ENCODE data around the gene EFCAB6. TPM values are rescaled to one million over a fixed set of nuclear protein-coding genes. Genes with fewer than 3 reads are reported as not detected.

The EFCAB6 gene
- total RNA-seq, 2 experiments from 2014 or later, result 0.13 TPM; not detected in 1

DNA sequence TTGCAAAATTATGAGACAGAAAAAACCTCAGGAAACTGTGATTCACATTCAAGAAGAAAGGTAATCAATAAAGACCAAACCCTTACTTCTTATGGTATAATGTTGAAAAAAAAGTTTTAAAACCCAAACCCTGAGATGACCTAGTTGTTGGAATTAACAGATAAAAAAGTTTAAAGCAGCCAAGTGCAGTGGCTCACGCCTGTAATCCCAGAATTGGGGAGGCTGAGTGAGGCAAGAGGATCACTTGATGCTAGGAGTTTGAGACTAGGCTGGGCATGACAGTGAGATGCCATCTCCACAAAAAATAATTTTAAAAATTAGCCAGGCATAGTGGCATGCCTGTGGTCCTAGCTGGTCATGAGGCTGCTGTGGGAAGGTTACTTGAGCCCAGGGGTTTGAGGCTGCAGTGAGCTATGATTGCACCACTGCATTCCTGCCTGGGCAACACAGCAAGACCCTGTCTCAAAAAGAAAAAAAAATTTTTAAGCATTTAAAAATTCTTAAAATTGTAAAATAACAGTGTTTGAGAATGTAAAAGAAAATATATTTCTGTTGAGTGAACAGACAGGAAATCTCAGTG is 85.1 kb downstream of the EFCAB6 start:
- no peaks in the 10 kb centered on the region for H3K9me3 ChIP-seq (ENCODE audit: low read length)
- H3K36me3 ChIP-seq (ENCODE audit: insufficient read depth, low read length), result no peaks in the 10 kb centered on the region
- CTCF ChIA-PET (ENCODE audit: unreplicated experiment), result no interaction called here
- no peaks in the 10 kb centered on the region for H3K9me2 ChIP-seq (ENCODE audit: insufficient read depth, low read length)
- no peak for DNase-seq (ENCODE audit: low spot score)
- intact Hi-C loops (cut with micrococcal nuclease; ENCODE audit: unreplicated experiment), result no loop called here
- no peaks in the 10 kb centered on the region for H4K20me1 ChIP-seq (ENCODE audit: insufficient read depth, low read length)
- no peaks in the 10 kb centered on the region for H3K79me2 ChIP-seq (ENCODE audit: insufficient read depth, low read depth, low read length)
- BruUV-seq (replicated peaks), result no TSS peak
- H3K4me3 ChIP-seq (ENCODE audit: low read depth, low read length, poor library complexity, severe bottlenecking), result no peak overlapping the region
- no peak overlapping the region for H2AFZ ChIP-seq (ENCODE audit: low read length)
- TF ChIP-seq EZH2phosphoT487 (IDR thresholded peaks at IDR 0.05; ENCODE audit: borderline replicate concordance, low read depth, low read length), result no peak
- H3K27ac ChIP-seq (ENCODE audit: low read depth, low read length, poor library complexity, severe bottlenecking), result no peak overlapping the region
- no peaks in the 10 kb centered on the region for H3K4me1 ChIP-seq (ENCODE audit: insufficient read depth, low read length, poor library complexity, severe bottlenecking)
- H3K4me2 ChIP-seq (ENCODE audit: low read length), result no peak overlapping the region
- POLR2A ChIA-PET, result interaction anchor here (0.5 kb wide), 1 partner anchor 152 kb away, joined by 4 read pairs; no protein-coding TSS in a partner anchor

DNA sequence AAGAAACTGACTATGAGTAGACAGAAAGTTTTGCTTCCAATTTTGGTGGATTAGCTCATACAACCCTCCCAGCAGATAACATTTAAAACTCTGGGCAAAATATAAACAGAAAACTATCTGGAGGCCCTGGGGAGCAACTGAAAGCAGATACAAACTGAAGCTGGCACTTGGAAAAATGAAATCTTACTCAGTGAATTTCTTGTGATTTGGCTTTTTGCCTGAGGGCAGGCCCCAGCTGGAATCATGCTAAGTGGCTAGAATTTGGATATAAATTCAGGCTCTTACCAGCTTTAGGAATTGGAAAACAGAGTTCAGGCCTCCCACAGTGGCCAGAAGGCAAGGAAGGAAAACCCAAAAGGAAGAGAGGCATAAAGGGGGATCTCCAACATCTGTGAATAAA is 85.8 kb downstream of the EFCAB6 start:
- H3K27ac ChIP-seq (ENCODE audit: low read depth, low read length, poor library complexity, severe bottlenecking), result no peak overlapping the region
- no peak for DNase-seq (ENCODE audit: low spot score)
- TF ChIP-seq EZH2phosphoT487 (IDR thresholded peaks at IDR 0.05; ENCODE audit: borderline replicate concordance, low read depth, low read length) (no peak), CTCF (conservative IDR thresholded peaks at IDR 0.05; ENCODE audit: low read length) (no peak)
- H4K20me1 ChIP-seq (ENCODE audit: insufficient read depth, low read length), result no peaks in the 10 kb centered on the region
- CTCF ChIA-PET (ENCODE audit: unreplicated experiment), result no interaction called here
- no peak overlapping the region for H3K4me2 ChIP-seq (ENCODE audit: low read length)
- intact Hi-C loops (cut with micrococcal nuclease; ENCODE audit: unreplicated experiment), result no loop called here
- H3K9me3 ChIP-seq (ENCODE audit: low read length), result no peaks in the 10 kb centered on the region
- H3K9me2 ChIP-seq (ENCODE audit: insufficient read depth, low read length), result no peaks in the 10 kb centered on the region
- H3K36me3 ChIP-seq (ENCODE audit: insufficient read depth, low read length), result no peaks in the 10 kb centered on the region
- H3K4me3 ChIP-seq (ENCODE audit: low read depth, low read length, poor library complexity, severe bottlenecking), result no peak overlapping the region
- no TSS peak for BruUV-seq (replicated peaks)
- H2AFZ ChIP-seq (ENCODE audit: low read length), result no peak overlapping the region
- no peaks in the 10 kb centered on the region for H3K4me1 ChIP-seq (ENCODE audit: insufficient read depth, low read length, poor library complexity, severe bottlenecking)
- POLR2A ChIA-PET, result interaction anchor here (0.6 kb wide), 1 partner anchor 20 kb away, joined by 3 read pairs; no protein-coding TSS in a partner anchor
- H3K79me2 ChIP-seq (ENCODE audit: insufficient read depth, low read depth, low read length), result no peaks in the 10 kb centered on the region

DNA sequence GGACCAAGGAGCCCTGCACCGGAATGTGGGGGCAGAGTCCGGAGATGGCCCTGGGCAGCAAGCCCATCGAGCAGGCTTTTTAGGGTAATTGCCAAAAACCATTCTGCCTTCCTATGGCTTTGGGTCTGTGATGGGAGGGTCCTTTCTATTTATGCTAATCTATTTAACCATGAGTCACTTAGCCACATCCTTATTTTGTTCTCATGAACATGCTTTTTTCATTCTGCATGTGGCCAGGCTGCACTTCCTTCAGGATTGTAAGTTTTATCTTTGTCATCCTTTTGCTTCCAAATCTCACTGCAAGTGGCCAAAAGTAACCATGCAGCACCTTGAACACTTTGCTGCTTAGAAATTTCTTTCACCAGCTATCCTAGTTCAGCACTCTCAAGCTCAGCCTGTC is 88.3 kb downstream of the EFCAB6 start:
- Histone ChIP-seq H3K4me2 (ENCODE audit: low read length) (no peak overlapping the region), H3K4me3 (ENCODE audit: low read depth, low read length, poor library complexity, severe bottlenecking) (no peak overlapping the region), H4K20me1 (ENCODE audit: insufficient read depth, low read length) (no peaks in the 10 kb centered on the region), H3K36me3 (ENCODE audit: insufficient read depth, low read length) (no peaks in the 10 kb centered on the region), H3K27ac (ENCODE audit: low read depth, low read length, poor library complexity, severe bottlenecking) (no peak overlapping the region), H3K9me2 (ENCODE audit: insufficient read depth, low read length) (no peaks in the 10 kb centered on the region), H3K4me1 (ENCODE audit: insufficient read depth, low read length, poor library complexity, severe bottlenecking) (no peaks in the 10 kb centered on the region), H2AFZ (ENCODE audit: low read length) (no peak overlapping the region), H3K79me2 (ENCODE audit: insufficient read depth, low read depth, low read length) (no peaks in the 10 kb centered on the region), H3K9me3 (ENCODE audit: low read length) (no peaks in the 10 kb centered on the region)
- POLR2A ChIA-PET, result interaction anchor here (0.7 kb wide), 1 partner anchor 56 kb away, joined by 4 read pairs; no protein-coding TSS in a partner anchor
- TF ChIP-seq EZH2phosphoT487 (IDR thresholded peaks at IDR 0.05; ENCODE audit: borderline replicate concordance, low read depth, low read length) (no peak), CTCF (conservative IDR thresholded peaks at IDR 0.05; ENCODE audit: low read length) (no peak)
- CTCF ChIA-PET (ENCODE audit: unreplicated experiment), result no interaction called here
- intact Hi-C loops (cut with micrococcal nuclease; ENCODE audit: unreplicated experiment), result no loop called here
- no TSS peak for BruUV-seq (replicated peaks)
- no peak for DNase-seq (ENCODE audit: low spot score)
